C4-2B (cell line): ENCODE results near the gene MDP1.

Source experiments
- CTCF ChIP-seq: fragments of 450-650 bp; conservative IDR thresholded peaks from 2 replicates; pipeline ENCODE4 v1.5.1; 2017; ENCODE audit warnings: mild to moderate bottlenecking
- ZFX ChIP-seq: fragments of 450-650 bp; IDR thresholded peaks from 2 replicates; pipeline ENCODE4 v1.6.1; 2017

GRCh38 chr14:24232121-24232644, 16.3 kb upstream of the MDP1 start, which contains the start of gene NEDD8:
- TF ChIP-seq CTCF (no peak), ZFX (no peak)
